Mesothelial cell of epicardium (in vitro differentiated cells): ENCODE data around the gene JUP. TPM values are rescaled to one million over a fixed set of nuclear protein-coding genes. Genes with fewer than 3 reads are reported as not detected.

ENCODE experiments used
- DNase-seq, 2 experiments: peaks; one replicate each; pipeline ENCODE4 v3.0.0; 2021; ENCODE audit warnings: low spot score in 2 of 2; ENCODE audit not compliant: unreplicated experiment in 2 of 2
- H3K27ac Mint-ChIP-seq: 2 replicates; pipeline ENCODE4 v1.8.0; 2021; ENCODE audit warnings: mixed read lengths
- H3K27me3 Mint-ChIP-seq: 2 replicates; pipeline ENCODE4 v1.8.0; 2021; ENCODE audit warnings: low read depth, mixed read lengths
- H3K36me3 Mint-ChIP-seq: 2 replicates; pipeline ENCODE4 v1.8.0; 2021; ENCODE audit warnings: mixed read lengths
- H3K4me1 Mint-ChIP-seq: 2 replicates; pipeline ENCODE4 v1.8.0; 2021; ENCODE audit warnings: mixed read lengths
- H3K4me3 Mint-ChIP-seq: 2 replicates; pipeline ENCODE4 v1.8.0; 2021; ENCODE audit warnings: mild to moderate bottlenecking, moderate library complexity, mixed read lengths
- H3K9me3 Mint-ChIP-seq: 2 replicates; pipeline ENCODE4 v1.8.0; 2021; ENCODE audit warnings: mixed read lengths
- total RNA-seq: library from RNA; stranded (reverse); gene quantifications from 3 replicates; pipeline ENCODE4 v1.2.1, GENCODE V29; 2021
- TF ChIP-seq, protein P1 (sequence below): fragments of 200-600 bp; sonication (generic); IDR thresholded peaks from one replicate; pipeline ENCODE4 v1.5.0; 2021; ENCODE audit warnings: antibody characterized with exemption; ENCODE audit not compliant: unreplicated experiment

The JUP gene
- total RNA-seq, 1 donor from 2014 or later = 205 TPM

DNA sequence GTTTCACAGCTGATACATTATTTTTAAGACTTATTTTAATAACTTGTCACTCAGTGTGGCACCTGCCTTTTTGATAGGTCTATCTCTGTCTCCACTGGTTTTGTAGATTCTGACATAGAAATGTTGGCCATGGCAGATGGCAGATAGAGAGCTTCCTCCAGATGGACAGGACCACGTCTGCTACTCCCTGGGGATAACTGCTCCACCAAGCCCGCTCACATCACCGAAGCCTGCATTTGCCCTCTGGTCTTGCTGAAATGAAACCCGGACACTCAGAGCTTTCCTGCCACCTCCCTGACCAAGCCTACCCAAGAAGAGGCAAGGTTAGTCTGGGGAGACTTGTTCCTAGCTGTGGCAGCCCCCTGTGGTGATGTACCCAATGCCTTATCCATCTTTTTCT, 35.6 kb downstream of the JUP start:
- DNase-seq = no peak
- Mint-ChIP-seq H3K4me1 (no peaks in the 10 kb centered on the region), H3K36me3 (peaks cover 2% of the 10 kb centered on the region), H3K27ac (no peak overlapping the region), H3K9me3 (no peaks in the 10 kb centered on the region), H3K27me3 (no peaks in the 10 kb centered on the region), H3K4me3 (no peak overlapping the region)
- TF ChIP-seq, protein P1, sequence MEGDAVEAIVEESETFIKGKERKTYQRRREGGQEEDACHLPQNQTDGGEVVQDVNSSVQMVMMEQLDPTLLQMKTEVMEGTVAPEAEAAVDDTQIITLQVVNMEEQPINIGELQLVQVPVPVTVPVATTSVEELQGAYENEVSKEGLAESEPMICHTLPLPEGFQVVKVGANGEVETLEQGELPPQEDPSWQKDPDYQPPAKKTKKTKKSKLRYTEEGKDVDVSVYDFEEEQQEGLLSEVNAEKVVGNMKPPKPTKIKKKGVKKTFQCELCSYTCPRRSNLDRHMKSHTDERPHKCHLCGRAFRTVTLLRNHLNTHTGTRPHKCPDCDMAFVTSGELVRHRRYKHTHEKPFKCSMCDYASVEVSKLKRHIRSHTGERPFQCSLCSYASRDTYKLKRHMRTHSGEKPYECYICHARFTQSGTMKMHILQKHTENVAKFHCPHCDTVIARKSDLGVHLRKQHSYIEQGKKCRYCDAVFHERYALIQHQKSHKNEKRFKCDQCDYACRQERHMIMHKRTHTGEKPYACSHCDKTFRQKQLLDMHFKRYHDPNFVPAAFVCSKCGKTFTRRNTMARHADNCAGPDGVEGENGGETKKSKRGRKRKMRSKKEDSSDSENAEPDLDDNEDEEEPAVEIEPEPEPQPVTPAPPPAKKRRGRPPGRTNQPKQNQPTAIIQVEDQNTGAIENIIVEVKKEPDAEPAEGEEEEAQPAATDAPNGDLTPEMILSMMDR = no peak

DNA sequence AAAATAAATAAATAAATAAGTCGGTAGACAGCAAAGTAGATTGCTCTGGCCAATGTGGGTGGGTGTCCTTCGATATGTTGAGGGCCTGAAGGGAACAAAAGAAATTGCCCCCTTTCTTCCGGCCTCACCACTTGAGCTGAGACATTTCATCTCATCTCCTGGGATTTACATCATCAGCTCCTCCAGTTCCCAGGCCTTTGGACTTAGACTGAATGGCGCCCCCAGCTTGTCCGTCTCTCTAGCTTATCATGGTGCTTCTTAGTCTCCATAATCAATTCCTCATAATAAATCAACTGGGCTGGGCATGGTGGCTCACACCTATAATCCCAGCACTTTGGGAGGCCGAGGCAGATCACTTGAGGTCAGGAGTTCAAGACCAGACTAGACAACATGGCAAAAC, 38.2 kb downstream of the JUP start:
- Mint-ChIP-seq H3K4me1 (no peaks in the 10 kb centered on the region), H3K9me3 (no peaks in the 10 kb centered on the region), H3K27ac (no peak overlapping the region), H3K36me3 (no peaks in the 10 kb centered on the region), H3K4me3 (no peak overlapping the region), H3K27me3 (no peaks in the 10 kb centered on the region)
- TF ChIP-seq, protein P1 = no peak
- DNase-seq = no peak

DNA sequence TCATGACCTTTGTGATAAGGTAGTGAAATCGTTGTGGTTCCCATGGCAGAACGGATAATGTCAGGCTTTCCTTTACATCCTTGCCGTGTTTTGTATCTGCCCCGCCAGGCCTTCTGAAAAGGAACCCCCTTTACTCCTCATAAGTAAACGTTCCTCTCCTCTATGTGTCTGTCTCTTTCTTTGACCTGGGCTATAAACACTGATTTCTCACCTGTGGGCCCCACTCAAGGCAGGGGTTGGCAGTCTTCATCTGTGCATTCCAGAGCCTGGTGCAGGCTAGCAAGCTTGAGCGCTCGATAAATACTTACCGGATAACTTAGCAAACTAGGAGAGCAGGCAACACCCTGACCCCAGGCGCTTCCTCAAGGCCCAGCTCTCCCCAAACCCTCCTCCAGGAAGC, 44.8 kb downstream of the JUP start:
- TF ChIP-seq, protein P1 = no peak
- DNase-seq = no peak
- H3K4me3 Mint-ChIP-seq = no peak overlapping the region
- H3K27me3 Mint-ChIP-seq = peaks cover 13% of the 10 kb centered on the region
- no peak overlapping the region for H3K27ac Mint-ChIP-seq
- no peaks in the 10 kb centered on the region for H3K36me3 Mint-ChIP-seq
- peaks cover 11% of the 10 kb centered on the region for H3K4me1 Mint-ChIP-seq
- H3K9me3 Mint-ChIP-seq = no peaks in the 10 kb centered on the region

DNA sequence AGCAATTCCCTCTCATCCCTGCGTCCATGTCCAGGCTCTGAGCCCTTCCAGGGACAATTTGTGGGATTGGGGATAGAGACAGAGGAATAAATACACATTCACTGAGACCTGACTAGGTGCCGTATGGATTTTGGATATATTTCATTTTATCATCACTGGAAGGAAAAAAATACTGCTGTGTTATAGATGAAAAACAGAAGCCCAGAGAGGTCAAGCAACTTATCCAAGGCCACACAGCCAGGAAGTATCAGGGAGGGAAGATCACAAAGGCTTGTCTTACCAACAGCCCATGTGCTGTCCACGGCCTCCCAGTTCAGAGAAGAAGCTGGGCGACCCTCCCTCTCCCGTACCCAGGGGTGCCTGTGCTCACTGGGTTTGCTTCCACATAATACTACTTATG, 46.0 kb downstream of the JUP start:
- H3K4me1 Mint-ChIP-seq = peaks cover 11% of the 10 kb centered on the region
- H3K27ac Mint-ChIP-seq = no peak overlapping the region
- H3K9me3 Mint-ChIP-seq = no peaks in the 10 kb centered on the region
- H3K36me3 Mint-ChIP-seq = no peaks in the 10 kb centered on the region
- H3K27me3 Mint-ChIP-seq = peaks cover 25% of the 10 kb centered on the region
- DNase-seq = no peak
- H3K4me3 Mint-ChIP-seq = no peak overlapping the region
- TF ChIP-seq, protein P1 = no peak

DNA sequence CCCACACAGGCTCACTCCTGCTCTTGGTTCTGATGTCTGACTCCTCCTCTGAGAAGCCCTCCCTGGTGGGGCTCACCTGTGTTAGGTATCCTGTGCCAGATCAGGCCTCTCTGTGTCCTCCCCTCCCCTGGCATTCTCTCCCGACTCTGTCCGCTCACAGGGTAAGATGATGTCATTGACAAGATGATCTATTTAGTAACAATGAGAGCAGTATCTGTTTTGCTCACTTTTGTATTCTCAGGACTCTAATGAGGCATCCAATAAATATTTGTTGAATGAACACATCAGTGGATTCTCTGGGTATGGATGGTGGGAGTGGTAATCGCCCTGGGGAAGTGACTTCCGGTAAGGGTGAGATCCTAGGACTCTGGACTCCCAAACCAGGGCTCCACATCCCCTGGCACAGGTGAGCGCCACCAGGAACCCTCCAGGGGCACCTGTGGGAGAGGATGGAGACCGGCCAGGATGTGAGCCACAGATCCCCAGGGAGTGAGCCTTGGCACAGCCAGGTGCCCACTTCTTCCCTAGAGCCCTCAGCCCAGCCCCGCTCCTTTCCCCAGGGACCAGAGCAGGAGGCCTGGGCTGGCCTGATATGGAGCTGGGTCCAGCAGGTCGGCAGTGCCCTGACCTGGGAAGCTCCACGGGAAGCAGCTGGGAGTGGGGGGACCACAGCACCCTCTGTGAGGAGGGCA, 46.7 kb downstream of the JUP start:
- TF ChIP-seq, protein P1 = no peak
- Mint-ChIP-seq H3K27ac (peak overlapping the region; percentile 68), H3K36me3 (no peaks in the 10 kb centered on the region)

DNA sequence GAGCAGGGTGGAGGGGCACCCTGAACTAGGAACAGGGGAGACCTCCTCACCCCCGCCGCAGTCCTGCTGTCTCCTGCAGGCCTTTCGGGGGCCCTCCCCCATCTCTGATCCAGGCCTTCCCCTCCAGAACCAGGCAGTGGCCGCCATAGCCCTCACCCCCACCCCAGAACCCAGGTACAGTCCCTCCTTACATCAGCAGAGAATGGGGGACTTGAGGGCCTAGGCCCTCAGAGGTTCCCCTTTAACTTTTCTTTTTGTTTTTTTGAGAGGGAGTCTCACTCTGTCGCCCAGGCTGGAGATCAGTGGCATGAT, 47.8 kb downstream of the JUP start:
- TF ChIP-seq, protein P1 = no peak
- Mint-ChIP-seq H3K27ac (no peak overlapping the region), H3K4me1 (peaks cover 14% of the 10 kb centered on the region), H3K9me3 (no peaks in the 10 kb centered on the region), H3K27me3 (peaks cover 43% of the 10 kb centered on the region), H3K36me3 (no peaks in the 10 kb centered on the region), H3K4me3 (no peak overlapping the region)
- DNase-seq = no peak

More for the DNA sequence above, 46.7 kb downstream of the JUP start:
- H3K4me3 Mint-ChIP-seq = no peak overlapping the region
- no peaks in the 10 kb centered on the region for H3K9me3 Mint-ChIP-seq
- DNase-seq = no peak
- H3K27me3 Mint-ChIP-seq = peaks cover 32% of the 10 kb centered on the region
- H3K4me1 Mint-ChIP-seq = peaks cover 14% of the 10 kb centered on the region
